IMR-90 (cell line): ENCODE results near the gene LIN28A. TPM values are rescaled to one million over a fixed set of nuclear protein-coding genes. Genes with fewer than 3 reads are reported as not detected.

Source experiments
- ATAC-seq: fragments of 200-7000 bp; cut with Tn5 transposase; 2 replicates; pipeline ENCODE4 v1.9.1; 2020; ENCODE audit warnings: low read depth, mild to moderate bottlenecking, moderate library complexity
- BruUV-seq: library from RNA; stranded (reverse); fragments of 400-500 nt; replicated peaks from 2 replicates; lab custom pipeline; 2021; lab: Mats Ljungman, UMichigan
- CTCF ChIA-PET: fragments of 300-600 bp; formaldehyde crosslinking; extraction: SDS; loops from one replicate; lab custom pipeline; 2021; ENCODE audit warnings: antibody characterized with exemption; lab: Yijun Ruan, JAX
- POLR2A ChIA-PET: fragments of 300-600 bp; sonication (Branson Sonifier 250); formaldehyde crosslinking; loops from one replicate; lab custom pipeline; 2022; ENCODE audit warnings: antibody characterized with exemption; ENCODE audit not compliant: unreplicated experiment; lab: Charles Lee
- DNase-seq: peaks from one replicate; pipeline ENCODE4 v3.0.0; 2013
- H2AFZ ChIP-seq: replicated peaks from 2 replicates; pipeline ENCODE3; 2013; ENCODE audit warnings: low read length, mild to moderate bottlenecking; ENCODE audit not compliant: poor library complexity
- H2AK5ac ChIP-seq: 2 replicates; pipeline ENCODE4 v1.6.1; 2013; ENCODE audit warnings: low read depth, low read length, inconsistent platforms
- H2AK9ac ChIP-seq: replicated peaks from 2 replicates; pipeline ENCODE3; 2013; ENCODE audit warnings: mild to moderate bottlenecking, low read depth, low read length, moderate library complexity; ENCODE audit not compliant: poor library complexity
- H2BK120ac ChIP-seq: 2 replicates; pipeline ENCODE4 v1.6.1; 2013; ENCODE audit warnings: low read depth, low read length, inconsistent platforms
- H2BK15ac ChIP-seq: 3 replicates; pipeline ENCODE4 v1.6.1; 2013; ENCODE audit warnings: low read depth, low read length, inconsistent platforms
- H2BK20ac ChIP-seq: 2 replicates; pipeline ENCODE4 v1.6.1; 2013; ENCODE audit warnings: low read depth, mild to moderate bottlenecking, inconsistent platforms, low read length, moderate library complexity
- H2BK5ac ChIP-seq: 2 replicates; pipeline ENCODE4 v1.6.1; 2013; ENCODE audit warnings: mild to moderate bottlenecking, low read depth, low read length, inconsistent platforms; ENCODE audit not compliant: poor library complexity, severe bottlenecking
- H3K14ac ChIP-seq: replicated peaks from 2 replicates; pipeline ENCODE4 v1.6.1; 2013; ENCODE audit warnings: low read depth, low read length, inconsistent platforms
- H3K18ac ChIP-seq: 2 replicates; pipeline ENCODE4 v1.6.1; 2013; ENCODE audit warnings: low read depth, low read length, control low read depth
- H3K23ac ChIP-seq: 2 replicates; pipeline ENCODE4 v1.6.1; 2013; ENCODE audit warnings: low read depth, low read length, inconsistent platforms
- H3K27ac ChIP-seq: 2 replicates; pipeline ENCODE4 v1.5.1; 2013; ENCODE audit warnings: mild to moderate bottlenecking, control low read depth, low read length; ENCODE audit not compliant: insufficient read depth
- H3K27me3 ChIP-seq: 2 replicates; pipeline ENCODE4 v1.6.1; 2013; ENCODE audit warnings: low read length; ENCODE audit not compliant: control insufficient read depth, insufficient read depth
- H3K36me3 ChIP-seq: 2 replicates; pipeline ENCODE4 v1.6.1; 2013; ENCODE audit warnings: low read length, mixed read lengths; ENCODE audit not compliant: control insufficient read depth, insufficient read depth
- H3K4ac ChIP-seq: 2 replicates; pipeline ENCODE4 v1.6.1; 2013; ENCODE audit warnings: low read depth, low read length, inconsistent platforms
- H3K4me1 ChIP-seq: 2 replicates; pipeline ENCODE4 v1.6.1; 2013; ENCODE audit warnings: low read length, mixed read lengths; ENCODE audit not compliant: control insufficient read depth, insufficient read depth
- H3K4me2 ChIP-seq: 2 replicates; pipeline ENCODE4 v1.6.1; 2013; ENCODE audit warnings: low read depth, mild to moderate bottlenecking, control low read depth, low read length, moderate library complexity
- H3K4me3 ChIP-seq: 2 replicates; pipeline ENCODE4 v1.5.1; 2013; ENCODE audit warnings: low read depth, mild to moderate bottlenecking, control low read depth, low read length, moderate library complexity; ENCODE audit not compliant: insufficient read depth
- H3K56ac ChIP-seq: 2 replicates; pipeline ENCODE4 v1.6.1; 2013; ENCODE audit warnings: low read length, inconsistent platforms; ENCODE audit not compliant: insufficient read depth; ENCODE audit errors: extremely low read depth
- H3K79me1 ChIP-seq, 2 experiments: 2 replicates each; pipeline ENCODE4 v1.6.1; 2013; ENCODE audit warnings: low read length in 2 of 2, inconsistent platforms in 1 of 2, low read depth in 1 of 2
- H3K9ac ChIP-seq: 2 replicates; pipeline ENCODE4 v1.6.1; 2013; ENCODE audit warnings: low read depth, low read length, control low read depth
- H3K9me1 ChIP-seq: 2 replicates; pipeline ENCODE4 v1.6.1; 2013; ENCODE audit warnings: low read length, inconsistent platforms; ENCODE audit not compliant: insufficient read depth
- H3K9me3 ChIP-seq: 2 replicates; pipeline ENCODE4 v1.6.1; 2013; ENCODE audit warnings: low read length; ENCODE audit not compliant: control insufficient read depth, insufficient read depth
- H4K20me1 ChIP-seq: 2 replicates; pipeline ENCODE4 v1.6.1; 2013; ENCODE audit warnings: low read length, inconsistent platforms; ENCODE audit not compliant: insufficient read depth
- H4K5ac ChIP-seq: 2 replicates; pipeline ENCODE4 v1.6.1; 2013; ENCODE audit warnings: mild to moderate bottlenecking, low read depth, low read length, control low read depth
- H4K8ac ChIP-seq, 2 experiments: 2 replicates each; pipeline ENCODE4 v1.6.1; 2013; ENCODE audit warnings: low read depth in 2 of 2, low read length in 2 of 2, control low read depth in 1 of 2, inconsistent platforms in 1 of 2
- H4K91ac ChIP-seq: 2 replicates; pipeline ENCODE4 v1.6.1; 2013; ENCODE audit warnings: low read depth, low read length, inconsistent platforms; ENCODE audit not compliant: insufficient read depth
- BHLHE40 ChIP-seq: fragments of 150-350 bp; IDR thresholded peaks from 2 replicates; pipeline ENCODE4 v1.6.1; 2016; ENCODE audit warnings: mild to moderate bottlenecking, low read depth, low read length
- CEBPB ChIP-seq: IDR thresholded peaks from 2 replicates; pipeline ENCODE4 v1.6.1; 2012; ENCODE audit warnings: low read depth, low read length, improper control_type of control experiment
- CHD1 ChIP-seq: IDR thresholded peaks from 2 replicates; pipeline ENCODE4 v1.6.1; 2012; ENCODE audit warnings: low read depth, low read length, improper control_type of control experiment
- FOS ChIP-seq: fragments of 150-350 bp; IDR thresholded peaks from 2 replicates; pipeline ENCODE4 v1.6.1; 2016; ENCODE audit warnings: low read depth, low read length
- MAFK ChIP-seq: IDR thresholded peaks from 2 replicates; pipeline ENCODE4 v1.6.1; 2012; ENCODE audit warnings: low read depth, low read length, improper control_type of control experiment
- MAZ ChIP-seq: IDR thresholded peaks from 2 replicates; pipeline ENCODE4 v1.6.1; 2012; ENCODE audit warnings: low read depth, mild to moderate bottlenecking, low read length, improper control_type of control experiment, moderate library complexity, borderline replicate concordance
- MXI1 ChIP-seq: IDR thresholded peaks from 2 replicates; pipeline ENCODE4 v1.6.1; 2012; ENCODE audit warnings: low read depth, mild to moderate bottlenecking, low read length, moderate library complexity, borderline replicate concordance
- NFE2L2 ChIP-seq: fragments of 150-350 bp; IDR thresholded peaks from 2 replicates; pipeline ENCODE4 v1.6.1; 2016; ENCODE audit warnings: low read depth, mild to moderate bottlenecking, low read length
- POLR2A ChIP-seq: IDR thresholded peaks from 2 replicates; pipeline ENCODE4 v1.6.1; 2012; ENCODE audit warnings: mild to moderate bottlenecking, low read depth, low read length
- RAD21 ChIP-seq: IDR thresholded peaks from 2 replicates; pipeline ENCODE4 v1.6.1; 2012; ENCODE audit warnings: low read length, improper control_type of control experiment
- RCOR1 ChIP-seq: IDR thresholded peaks from 2 replicates; pipeline ENCODE4 v1.6.1; 2012; ENCODE audit warnings: mild to moderate bottlenecking, low read length, improper control_type of control experiment; ENCODE audit not compliant: insufficient replicate concordance
- RFX5 ChIP-seq: IDR thresholded peaks from 2 replicates; pipeline ENCODE4 v1.8.0; 2012; ENCODE audit warnings: low read depth, mild to moderate bottlenecking, low read length, moderate library complexity
- SMC3 ChIP-seq: fragments of 150-350 bp; IDR thresholded peaks from 2 replicates; pipeline ENCODE4 v1.6.1; 2016; ENCODE audit warnings: low read depth, mild to moderate bottlenecking, antibody characterized with exemption, low read length, moderate library complexity
- WGBS, 2 experiments: methylation state at CpG; one replicate each; pipeline versions ENCODE4 v1.1.5 to v1.1.7; 2013; ENCODE audit warnings: missing lambda C conversion rate in 2 of 2; ENCODE audit not compliant: insufficient read length in 1 of 2; ENCODE audit errors: extremely low coverage in 2 of 2; 5-methylcytosine and 5-hydroxymethylcytosine counted together
- dilution Hi-C: fragments of 300-500 bp; cut with HindIII; formaldehyde crosslinking; loops from one replicate; pipeline ENCODE4 v1.14.3; 2018; ENCODE audit warnings: low sequenced_read_pairs; ENCODE audit not compliant: unreplicated experiment
- in situ Hi-C: fragments of 300-500 bp; cut with MboI; formaldehyde crosslinking; loops from 3 replicates; pipeline ENCODE4 v1.14.3; 2019; ENCODE audit warnings: low sequenced_read_pairs, inconsistent platforms, mixed read lengths
- intact Hi-C: fragments of 100-400 bp; cut with micrococcal nuclease; formaldehyde crosslinking; loops from 2 replicates; pipeline ENCODE4 v1.10.0; 2022
- polyA plus RNA-seq, 3 experiments: library from polyadenylated mRNA; depleted of rRNA; stranded (reverse); fragments of >200 nt; gene quantifications; 2 replicates each; pipeline ENCODE4 v1.2.3, GENCODE V29; 2012; ENCODE audit warnings: low replicate concordance in 1 of 3
- total RNA-seq: library from RNA; depleted of rRNA; stranded (reverse); fragments of >200 nt; gene quantifications from 2 replicates; pipeline ENCODE4 v1.2.3, GENCODE V29; 2012
- TF ChIP-seq, protein P1 (sequence below): conservative IDR thresholded peaks from 2 replicates; pipeline ENCODE4 v1.5.1; 2012; ENCODE audit warnings: mild to moderate bottlenecking, low read depth, low read length, improper control_type of control experiment
- TF ChIP-seq, protein P2 (sequence below): fragments of 150-350 bp; IDR thresholded peaks from 2 replicates; pipeline ENCODE4 v1.6.1; 2017; ENCODE audit warnings: mild to moderate bottlenecking, antibody characterized with exemption, low read length, low read depth
- TF ChIP-seq, protein P3 (sequence below): fragments of 150-350 bp; IDR thresholded peaks from 2 replicates; pipeline ENCODE4 v1.6.1; 2016; ENCODE audit warnings: low read depth, mild to moderate bottlenecking, low read length, moderate library complexity, borderline replicate concordance

LIN28A gene
- total and polyA plus RNA-seq, 2 of the 4 experiments (the other 2 are of a cell fraction): not detected

GRCh38 chr1:26411624-26412074 lies 1.0 kb downstream of the LIN28A start:
- no peak overlapping the region for H3K4ac ChIP-seq
- no peak for DNase-seq
- no peak overlapping the region for H2BK20ac ChIP-seq
- no peak overlapping the region for H3K4me2 ChIP-seq
- H2BK120ac ChIP-seq: no peak overlapping the region
- no peaks in the 10 kb centered on the region for H3K36me3 ChIP-seq
- no peak overlapping the region for H2AK5ac ChIP-seq
- H4K91ac ChIP-seq: no peak overlapping the region
- no peak overlapping the region for H3K14ac ChIP-seq
- no peak overlapping the region for H2BK15ac ChIP-seq
- no peak overlapping the region for H4K5ac ChIP-seq
- ChIA-PET POLR2A (no interaction called here), CTCF (no interaction called here)
- no peak overlapping the region for H4K8ac ChIP-seq
- in situ Hi-C loops: no loop called here
- no peaks in the 10 kb centered on the region for H3K79me1 ChIP-seq
- BruUV-seq: no TSS peak
- no peak overlapping the region for H3K56ac ChIP-seq
- no peak overlapping the region for H3K23ac ChIP-seq
- H2AK9ac ChIP-seq: no peak overlapping the region
- dilution Hi-C loops: no loop called here
- H3K4me1 ChIP-seq: no peaks in the 10 kb centered on the region
- H3K9me3 ChIP-seq: 0 out of 2 replicates have a peak, but pooled peaks cover 2% of the 10 kb centered on the region
- H3K9ac ChIP-seq: no peak overlapping the region
- H3K4me3 ChIP-seq: no peak overlapping the region
- no CpG with 5 or more reads among the region's 20 CpGs for WGBS, 2 experiments
- H3K18ac ChIP-seq: no peak overlapping the region
- peaks cover 70% of the 10 kb centered on the region for H3K27me3 ChIP-seq
- H2BK5ac ChIP-seq: no peak overlapping the region
- 0 out of 2 replicates have a peak, but pooled peaks cover 2% of the 10 kb centered on the region for H3K9me1 ChIP-seq
- H2AFZ ChIP-seq: no peak overlapping the region
- intact Hi-C loops: no loop called here
- no peak for ATAC-seq
- TF ChIP-seq FOS: no peak
- TF ChIP-seq RAD21: no peak
- TF ChIP-seq POLR2A: no peak
- TF ChIP-seq, protein P1, sequence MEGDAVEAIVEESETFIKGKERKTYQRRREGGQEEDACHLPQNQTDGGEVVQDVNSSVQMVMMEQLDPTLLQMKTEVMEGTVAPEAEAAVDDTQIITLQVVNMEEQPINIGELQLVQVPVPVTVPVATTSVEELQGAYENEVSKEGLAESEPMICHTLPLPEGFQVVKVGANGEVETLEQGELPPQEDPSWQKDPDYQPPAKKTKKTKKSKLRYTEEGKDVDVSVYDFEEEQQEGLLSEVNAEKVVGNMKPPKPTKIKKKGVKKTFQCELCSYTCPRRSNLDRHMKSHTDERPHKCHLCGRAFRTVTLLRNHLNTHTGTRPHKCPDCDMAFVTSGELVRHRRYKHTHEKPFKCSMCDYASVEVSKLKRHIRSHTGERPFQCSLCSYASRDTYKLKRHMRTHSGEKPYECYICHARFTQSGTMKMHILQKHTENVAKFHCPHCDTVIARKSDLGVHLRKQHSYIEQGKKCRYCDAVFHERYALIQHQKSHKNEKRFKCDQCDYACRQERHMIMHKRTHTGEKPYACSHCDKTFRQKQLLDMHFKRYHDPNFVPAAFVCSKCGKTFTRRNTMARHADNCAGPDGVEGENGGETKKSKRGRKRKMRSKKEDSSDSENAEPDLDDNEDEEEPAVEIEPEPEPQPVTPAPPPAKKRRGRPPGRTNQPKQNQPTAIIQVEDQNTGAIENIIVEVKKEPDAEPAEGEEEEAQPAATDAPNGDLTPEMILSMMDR: no peak
- TF ChIP-seq SMC3: no peak
- TF ChIP-seq CHD1: no peak
- no peak for TF ChIP-seq RFX5
- TF ChIP-seq, protein P2, sequence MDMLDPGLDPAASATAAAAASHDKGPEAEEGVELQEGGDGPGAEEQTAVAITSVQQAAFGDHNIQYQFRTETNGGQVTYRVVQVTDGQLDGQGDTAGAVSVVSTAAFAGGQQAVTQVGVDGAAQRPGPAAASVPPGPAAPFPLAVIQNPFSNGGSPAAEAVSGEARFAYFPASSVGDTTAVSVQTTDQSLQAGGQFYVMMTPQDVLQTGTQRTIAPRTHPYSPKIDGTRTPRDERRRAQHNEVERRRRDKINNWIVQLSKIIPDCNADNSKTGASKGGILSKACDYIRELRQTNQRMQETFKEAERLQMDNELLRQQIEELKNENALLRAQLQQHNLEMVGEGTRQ: no peak
- TF ChIP-seq, protein P3, sequence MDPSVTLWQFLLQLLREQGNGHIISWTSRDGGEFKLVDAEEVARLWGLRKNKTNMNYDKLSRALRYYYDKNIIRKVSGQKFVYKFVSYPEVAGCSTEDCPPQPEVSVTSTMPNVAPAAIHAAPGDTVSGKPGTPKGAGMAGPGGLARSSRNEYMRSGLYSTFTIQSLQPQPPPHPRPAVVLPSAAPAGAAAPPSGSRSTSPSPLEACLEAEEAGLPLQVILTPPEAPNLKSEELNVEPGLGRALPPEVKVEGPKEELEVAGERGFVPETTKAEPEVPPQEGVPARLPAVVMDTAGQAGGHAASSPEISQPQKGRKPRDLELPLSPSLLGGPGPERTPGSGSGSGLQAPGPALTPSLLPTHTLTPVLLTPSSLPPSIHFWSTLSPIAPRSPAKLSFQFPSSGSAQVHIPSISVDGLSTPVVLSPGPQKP: no peak
- no peak for TF ChIP-seq MAZ
- no peak for TF ChIP-seq BHLHE40
- no peak for TF ChIP-seq NFE2L2
- TF ChIP-seq RCOR1: no peak
- no peak for TF ChIP-seq CEBPB
- TF ChIP-seq MAFK: no peak
- TF ChIP-seq MXI1: no peak
- no peaks in the 10 kb centered on the region; the same call in 1 of the 2 replicates for H4K20me1 ChIP-seq
- no peak overlapping the region for H3K27ac ChIP-seq
